ENCODE results near the gene PDZRN4.

GRCh38 chr12:41364211-41364610, 176.1 kb downstream of the PDZRN4 start:
- TF ChIP-seq CTCF (IDR thresholded peaks at IDR 0.05) (no peak), POLR2A (IDR thresholded peaks at IDR 0.05) (no peak)
